ENCODE measurements around the gene ADAMTSL1.
A peak's percentile ranks its signal among the peaks of the same experiment; 100 is the strongest.

The ADAMTSL1 gene

GRCh38 chr9:18477719-18478118 lies 3.8 kb downstream of the ADAMTSL1 start:
- TF ChIP-seq CTCF (conservative IDR thresholded peaks at IDR 0.05; ENCODE audit: low read length), result peak; percentile 29
- H3K4me3 ChIP-seq (ENCODE audit: low read length), result peak overlapping the region; percentile 78
- DNase-seq (ENCODE audit: low read depth), result no peak

- DNase-seq (ENCODE audit: low read depth), result peak; percentile 98
- peak overlapping the region; percentile 78 for H3K4me3 ChIP-seq (ENCODE audit: low read length)
- no peak for TF ChIP-seq CTCF (conservative IDR thresholded peaks at IDR 0.05; ENCODE audit: low read length)
Observed at GRCh38 chr9:18478501-18479361, 4.8 kb downstream of the ADAMTSL1 start.

- H3K4me3 ChIP-seq (ENCODE audit: low read length), result no peak overlapping the region
- DNase-seq (ENCODE audit: low read depth), result no peak
- no peak for TF ChIP-seq CTCF (conservative IDR thresholded peaks at IDR 0.05; ENCODE audit: low read length)
Observed at GRCh38 chr9:18479405-18479804, 5.5 kb downstream of the ADAMTSL1 start.

GRCh38 chr9:18480662-18481093 lies 6.7 kb downstream of the ADAMTSL1 start:
- TF ChIP-seq CTCF (conservative IDR thresholded peaks at IDR 0.05; ENCODE audit: low read length), result no peak
- DNase-seq (ENCODE audit: low read depth), result peak; percentile 90
- H3K4me3 ChIP-seq (ENCODE audit: low read length), result no peak overlapping the region

- DNase-seq (ENCODE audit: low read depth), result no peak
- H3K4me3 ChIP-seq (ENCODE audit: low read length), result no peak overlapping the region
- TF ChIP-seq CTCF (conservative IDR thresholded peaks at IDR 0.05; ENCODE audit: low read length), result no peak
Observed at GRCh38 chr9:18482371-18482770, 8.4 kb downstream of the ADAMTSL1 start.

- DNase-seq (ENCODE audit: low read depth), result peak; percentile 78
- no peak for TF ChIP-seq CTCF (conservative IDR thresholded peaks at IDR 0.05; ENCODE audit: low read length)
- no peak overlapping the region for H3K4me3 ChIP-seq (ENCODE audit: low read length)
Observed at GRCh38 chr9:18485714-18486113, 11.8 kb downstream of the ADAMTSL1 start.

- no peak for TF ChIP-seq CTCF (conservative IDR thresholded peaks at IDR 0.05; ENCODE audit: low read length)
- no peak for DNase-seq (ENCODE audit: low read depth)
- H3K4me3 ChIP-seq (ENCODE audit: low read length), result no peak overlapping the region
Observed at GRCh38 chr9:18487611-18488010, 13.7 kb downstream of the ADAMTSL1 start.
